GM21423 (cell line): ENCODE data around the gene SEMG1.

Source experiments
- ATAC-seq: cut with Tn5 transposase; IDR thresholded peaks from one replicate; pipeline ENCODE4 v1.9.1; 2021; ENCODE audit warnings: mild to moderate bottlenecking, moderate library complexity; ENCODE audit not compliant: unreplicated experiment

Gene SEMG1

DNA sequence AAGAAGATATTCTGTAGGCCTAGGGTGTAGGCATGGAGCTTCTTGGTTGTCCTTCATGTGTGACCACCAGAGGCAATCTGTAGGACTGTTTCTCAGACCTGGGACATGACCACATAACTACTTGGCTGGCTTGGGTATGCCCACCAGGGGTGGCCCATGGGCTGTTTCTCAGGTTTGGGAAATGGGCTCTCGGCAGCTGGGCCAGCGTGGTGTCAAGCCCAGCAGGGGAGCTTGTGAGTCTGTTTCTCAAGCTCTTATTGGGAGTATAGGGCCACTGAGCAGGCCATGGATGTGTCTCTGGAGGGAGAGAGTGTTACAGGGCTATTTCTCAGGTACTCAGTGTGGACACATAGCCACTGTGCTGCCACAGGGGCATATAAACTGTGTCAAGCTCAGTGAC, 11.8 kb downstream of the SEMG1 start:
- ATAC-seq, result no peak

DNA sequence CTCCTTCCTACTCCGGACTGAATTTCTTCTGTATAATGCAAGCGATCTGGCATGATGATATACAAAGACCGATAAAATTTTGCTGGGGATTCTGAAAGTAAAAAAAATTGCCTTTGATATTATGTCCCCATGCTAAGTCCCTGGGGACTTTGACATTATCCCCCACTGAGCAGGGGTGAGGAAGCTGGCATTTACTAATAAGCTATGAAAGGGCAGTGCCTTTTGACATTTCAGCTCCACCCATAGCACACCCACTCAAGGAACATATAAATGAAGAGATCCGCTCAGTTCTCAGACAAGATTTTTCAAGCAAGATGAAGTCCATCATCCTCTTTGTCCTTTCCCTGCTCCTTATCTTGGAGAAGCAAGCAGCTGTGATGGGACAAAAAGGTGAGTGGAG, 14.2 kb downstream of the SEMG1 start, which contains the start of gene SEMG2:
TSS of gene SEMG2 (plus strand) at position 298 of the 400 bp plus-strand sequence. CDS start at position 315, 17 bp downstream.
- no peak for ATAC-seq

DNA sequence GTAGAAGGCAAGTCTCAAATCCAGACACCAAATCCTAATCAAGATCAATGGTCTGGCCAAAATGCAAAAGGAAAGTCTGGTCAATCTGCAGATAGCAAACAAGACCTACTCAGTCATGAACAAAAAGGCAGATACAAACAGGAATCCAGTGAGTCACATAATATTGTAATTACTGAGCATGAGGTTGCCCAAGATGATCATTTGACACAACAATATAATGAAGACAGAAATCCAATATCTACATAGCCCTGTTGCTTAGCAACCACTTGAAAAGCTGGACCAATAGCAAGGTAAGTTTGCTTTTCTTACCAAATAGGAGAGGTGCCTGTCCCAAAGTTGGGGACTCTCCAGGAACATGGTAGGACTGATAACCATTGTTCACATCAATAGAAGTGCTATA, 16.3 kb downstream of the SEMG1 start:
- ATAC-seq, result no peak

DNA sequence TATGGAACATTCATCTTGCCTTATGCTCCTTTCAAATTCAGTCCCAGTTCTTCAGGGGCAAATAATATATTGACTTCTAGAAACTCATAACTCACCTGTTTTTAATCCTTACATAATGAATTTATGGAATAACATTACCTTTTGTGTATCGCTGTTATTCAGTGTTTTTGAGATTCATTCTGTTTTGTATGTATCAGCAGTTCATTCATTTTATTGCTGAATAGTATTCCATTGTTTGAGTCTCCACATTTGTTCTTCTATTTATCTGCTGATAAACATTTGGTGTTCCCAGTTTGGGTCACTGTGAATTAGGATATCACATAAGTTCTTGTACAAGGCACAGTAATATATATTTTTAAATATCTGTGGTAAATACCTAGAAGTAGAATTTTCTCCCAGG, 19.5 kb downstream of the SEMG1 start:
- ATAC-seq, result no peak

DNA sequence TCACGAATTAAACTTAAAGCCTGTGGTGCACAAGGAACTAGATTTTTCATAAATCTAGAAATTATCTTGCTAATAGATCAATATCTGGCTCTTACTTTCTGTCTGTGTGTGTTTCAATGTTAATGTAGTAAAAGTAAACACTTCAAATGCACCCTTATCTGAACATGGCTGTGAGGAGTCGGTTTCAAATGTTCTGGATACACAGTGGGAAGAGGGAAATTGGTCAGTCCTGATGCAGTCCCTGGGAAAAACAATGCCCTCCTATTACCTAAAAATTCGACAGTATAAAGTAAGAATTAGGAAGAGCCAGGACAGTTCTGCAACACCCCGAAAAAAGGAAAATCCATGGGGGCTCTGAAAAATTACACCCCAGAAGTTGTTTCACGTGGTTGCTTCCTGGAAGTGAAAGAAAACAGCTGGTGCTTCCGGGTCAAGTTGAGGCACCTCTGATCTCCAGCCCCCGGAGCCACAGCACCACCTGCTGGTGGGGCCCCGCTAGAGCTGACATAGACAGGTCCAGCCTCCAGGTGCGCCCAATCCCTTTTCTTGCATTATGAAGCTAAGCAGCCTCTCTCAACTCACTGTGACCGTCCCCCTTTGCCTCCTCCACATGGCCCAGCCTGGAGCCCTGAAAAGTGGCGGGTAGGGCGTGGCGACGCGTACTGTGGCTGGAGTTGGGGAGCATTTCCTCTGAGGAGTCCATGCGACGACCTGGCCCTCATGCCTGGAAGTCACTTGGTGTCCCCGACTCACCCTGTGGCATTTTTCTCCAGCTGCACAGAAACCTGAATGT, 22.6 kb downstream of the SEMG1 start:
- no peak for ATAC-seq

DNA sequence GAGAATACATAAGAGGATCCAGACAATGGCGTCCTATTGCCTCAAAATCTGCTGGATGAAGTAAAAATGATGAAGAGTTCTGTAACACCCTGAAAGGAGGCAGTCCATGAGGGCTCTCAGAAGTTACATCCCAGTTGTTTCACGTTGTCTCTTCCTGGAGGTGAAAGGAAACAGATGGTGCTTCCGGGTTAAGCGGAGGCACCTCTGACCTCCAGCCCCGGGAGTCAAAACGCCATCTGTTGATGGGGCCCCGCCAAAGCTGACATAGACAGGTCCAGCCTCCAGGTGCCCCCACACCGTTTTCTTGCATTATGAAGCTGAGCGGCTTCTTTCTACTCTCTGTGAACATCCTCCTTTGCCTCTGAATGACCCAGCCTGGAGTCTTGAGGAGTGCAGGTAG, 23.8 kb downstream of the SEMG1 start:
- no peak for ATAC-seq

DNA sequence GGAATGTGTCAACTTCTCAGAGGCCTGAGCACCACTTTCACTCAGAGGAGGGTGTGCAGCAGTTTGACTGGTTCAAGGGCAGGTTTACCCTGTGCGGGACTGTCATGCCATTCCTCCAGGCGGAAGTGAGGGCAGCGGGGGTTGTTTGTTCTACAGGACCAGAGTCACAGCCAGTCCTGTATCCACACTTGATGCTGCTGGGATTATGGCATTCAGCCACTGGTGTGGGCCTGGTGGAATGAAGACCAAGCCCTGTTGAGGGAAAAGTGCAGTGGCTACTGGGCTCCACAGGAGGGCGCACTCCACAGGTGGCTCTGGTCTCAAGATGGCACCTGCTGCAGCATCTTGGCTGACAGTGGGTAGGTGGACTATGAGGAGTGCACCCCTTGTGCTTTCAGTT, 29.2 kb downstream of the SEMG1 start:
- no peak for ATAC-seq

DNA sequence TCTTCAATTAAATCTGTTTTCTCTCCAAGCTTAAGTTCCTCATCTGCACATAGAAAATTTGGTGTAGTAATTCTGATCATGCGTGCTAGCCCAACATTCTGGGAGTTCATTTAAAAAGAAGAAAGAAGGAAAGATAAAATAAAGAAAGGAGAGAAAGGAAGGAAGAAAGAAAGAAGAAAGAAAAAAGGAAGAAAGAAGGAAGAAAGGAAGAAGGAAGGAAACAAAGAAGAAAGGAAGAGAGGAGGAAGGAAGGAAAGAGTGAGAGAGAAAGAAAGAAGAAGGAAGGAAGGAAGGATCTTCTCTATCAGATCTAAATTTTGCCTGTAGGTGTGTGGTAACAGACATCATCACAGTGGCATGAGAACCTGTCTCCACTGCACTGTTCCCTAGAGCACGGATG, 31.3 kb downstream of the SEMG1 start:
- ATAC-seq, result no peak

DNA sequence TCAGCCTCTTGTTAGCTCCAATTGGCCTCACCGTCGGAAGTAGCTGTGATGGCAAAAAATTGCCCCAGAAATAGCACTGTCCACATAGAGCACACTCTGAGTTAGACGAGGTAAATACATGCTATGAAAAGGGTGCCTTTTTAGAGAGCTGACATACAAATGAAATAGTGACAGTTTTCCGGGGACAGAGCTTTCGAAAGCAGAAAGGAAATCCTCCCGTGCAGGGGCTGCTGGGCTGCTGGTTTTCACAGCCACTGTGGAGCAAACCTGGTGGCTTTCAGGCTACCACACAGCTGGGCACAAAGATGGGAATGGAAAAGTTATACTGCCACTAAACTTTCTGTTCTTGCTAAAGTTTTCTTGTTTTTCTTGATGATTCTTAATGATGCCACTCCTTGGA, 39.3 kb downstream of the SEMG1 start:
- no peak for ATAC-seq

DNA sequence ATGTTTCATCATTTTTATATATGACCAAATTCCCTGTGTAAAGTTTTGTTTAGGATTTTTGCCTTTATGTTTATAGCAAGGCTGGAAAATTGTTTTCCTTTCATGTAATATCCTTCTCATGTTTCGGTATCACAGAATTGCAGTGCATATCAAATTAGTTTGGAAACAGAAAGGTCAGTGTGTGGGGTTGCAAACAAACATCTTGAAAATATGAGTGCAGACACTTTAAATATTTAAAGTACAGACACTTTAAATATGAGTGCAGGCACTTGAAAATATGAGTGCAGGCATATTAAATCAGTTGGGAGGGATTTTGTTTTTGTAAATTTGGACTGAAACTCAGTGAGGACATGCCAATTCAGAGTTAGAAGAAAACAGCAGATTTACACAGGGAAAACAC, 41.0 kb downstream of the SEMG1 start:
- no peak for ATAC-seq

DNA sequence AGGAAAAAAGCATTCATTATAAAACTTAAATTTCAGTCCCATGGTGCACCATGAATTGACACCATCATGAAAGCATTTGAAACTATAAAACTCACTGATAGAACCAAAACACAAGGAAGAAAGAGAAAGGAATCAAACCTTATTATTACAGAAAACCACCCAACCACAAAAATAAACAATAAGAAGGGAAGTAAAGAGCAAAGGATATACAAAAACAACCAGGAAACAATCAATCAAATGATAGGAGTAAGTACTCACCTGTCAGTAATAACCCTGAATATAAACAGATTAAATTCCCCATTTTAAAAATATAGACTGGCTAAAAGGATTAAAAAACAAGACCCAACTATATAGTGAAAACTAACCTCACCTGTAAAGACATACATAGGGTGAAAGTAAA, 41.8 kb downstream of the SEMG1 start:
- no peak for ATAC-seq

DNA sequence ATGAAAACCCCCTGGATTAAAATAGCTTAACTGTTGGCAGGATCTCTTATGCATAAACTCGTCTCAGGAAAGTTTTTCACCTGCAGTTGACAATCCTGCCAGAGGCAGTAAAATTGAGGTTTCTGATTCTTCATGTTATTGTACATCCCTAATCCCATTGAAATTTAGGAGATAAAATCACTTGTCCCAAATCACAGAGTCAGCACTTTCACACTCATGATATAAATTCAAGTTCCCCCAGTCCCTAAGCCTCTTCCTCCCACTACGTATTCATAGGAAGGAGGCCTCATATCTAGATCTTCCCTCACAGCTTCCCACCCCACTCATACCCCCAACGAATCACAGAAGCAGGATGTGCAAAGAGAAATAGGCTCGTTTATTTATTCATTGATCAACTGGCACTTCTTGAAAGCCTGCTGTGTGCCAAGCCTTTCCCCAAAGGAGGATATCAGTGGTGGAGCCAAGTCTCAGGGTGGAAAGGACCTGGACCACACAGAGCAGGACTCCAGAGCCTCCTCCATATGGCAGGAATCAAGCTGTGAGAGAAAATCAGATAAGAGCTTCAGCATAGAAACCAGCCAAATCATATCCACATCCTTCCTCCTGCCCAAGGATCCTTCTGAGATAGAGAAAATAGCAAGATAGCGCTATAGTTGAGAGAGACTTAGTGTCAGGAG, 45.2 kb downstream of the SEMG1 start:
- ATAC-seq, result no peak

DNA sequence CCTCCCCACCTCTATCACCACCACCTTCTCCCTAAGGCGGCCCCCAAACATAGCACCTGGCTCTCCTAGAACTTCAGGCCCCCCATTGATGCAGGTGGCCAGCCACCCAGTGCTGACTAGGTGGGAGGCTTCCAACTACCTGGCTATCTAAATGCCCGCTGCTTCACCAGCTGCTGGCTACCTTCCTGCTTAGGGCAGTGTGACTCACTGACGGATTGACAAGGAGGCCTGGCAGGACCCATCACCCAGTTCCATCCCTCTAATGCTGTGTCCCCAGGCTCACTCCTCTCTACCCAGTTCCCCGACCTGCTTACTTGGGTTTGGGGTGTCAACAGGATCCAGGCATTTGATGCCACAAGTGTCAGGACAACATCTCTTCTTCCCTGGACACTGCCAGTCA, 46.4 kb downstream of the SEMG1 start:
- ATAC-seq, result no peak

DNA sequence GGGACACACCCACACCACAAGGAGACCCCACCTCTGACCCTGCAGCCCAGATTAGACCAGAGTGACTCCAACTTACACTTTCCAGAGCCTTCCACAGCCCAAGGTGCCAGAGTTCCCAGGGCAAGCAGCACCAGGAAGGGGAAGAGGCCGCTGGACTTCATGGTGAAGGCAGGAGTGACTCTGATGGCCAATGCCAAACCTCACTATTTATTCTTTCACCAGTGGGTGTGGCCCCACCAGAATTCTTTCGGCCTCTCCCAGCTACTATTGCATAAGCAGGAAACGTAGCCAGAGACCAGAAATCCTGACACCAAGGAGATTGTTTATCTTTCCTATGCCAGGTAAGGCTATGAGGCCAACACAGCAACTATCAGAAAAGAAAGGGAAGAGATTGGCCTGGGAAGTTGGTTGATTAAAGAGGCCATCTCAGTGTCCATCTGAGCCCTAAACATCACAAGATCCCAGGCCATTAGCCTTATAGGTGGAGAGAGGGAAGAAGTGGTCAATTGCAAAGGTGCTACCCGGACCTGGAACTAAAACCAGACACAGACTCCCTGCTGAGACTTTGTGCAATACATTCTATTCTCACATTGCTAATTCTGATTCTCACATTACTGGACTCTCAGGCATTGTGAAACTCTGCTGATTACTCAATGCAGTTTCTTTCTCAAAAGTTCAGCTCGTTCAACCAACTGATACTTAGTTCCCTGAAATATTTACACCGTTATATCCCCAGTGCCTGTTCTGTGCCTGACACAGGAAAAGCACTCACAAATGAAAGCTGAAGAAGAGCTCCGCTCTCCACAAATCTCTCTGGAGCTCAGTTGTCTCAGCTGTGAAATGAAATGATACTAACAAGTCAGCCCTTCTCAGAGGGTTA, 47.8 kb downstream of the SEMG1 start, which contains the start of gene SLPI:
TSS of gene SLPI (minus strand) at position 182 of the 880 bp plus-strand sequence. CDS start at position 161, 21 bp downstream.
- no peak for ATAC-seq

DNA sequence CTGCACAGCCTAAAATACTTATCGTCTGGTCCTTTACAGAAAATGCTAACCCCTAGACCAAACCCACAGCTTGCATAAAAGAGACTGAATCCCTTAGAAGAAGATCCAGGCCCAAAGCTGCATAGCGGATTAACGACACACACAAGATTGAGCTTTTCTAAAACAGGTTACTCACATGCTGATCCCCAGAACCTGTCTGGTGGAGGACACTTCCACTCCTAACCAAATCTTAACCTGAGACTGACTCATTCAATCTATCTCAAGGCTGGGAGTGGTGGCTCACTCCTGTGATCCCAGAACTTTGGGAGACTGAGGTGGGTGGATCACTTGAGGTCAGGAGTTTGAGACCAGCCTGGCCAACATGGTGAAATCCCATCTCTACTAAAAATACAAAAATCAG, 50.3 kb downstream of the SEMG1 start:
- ATAC-seq, result no peak

DNA sequence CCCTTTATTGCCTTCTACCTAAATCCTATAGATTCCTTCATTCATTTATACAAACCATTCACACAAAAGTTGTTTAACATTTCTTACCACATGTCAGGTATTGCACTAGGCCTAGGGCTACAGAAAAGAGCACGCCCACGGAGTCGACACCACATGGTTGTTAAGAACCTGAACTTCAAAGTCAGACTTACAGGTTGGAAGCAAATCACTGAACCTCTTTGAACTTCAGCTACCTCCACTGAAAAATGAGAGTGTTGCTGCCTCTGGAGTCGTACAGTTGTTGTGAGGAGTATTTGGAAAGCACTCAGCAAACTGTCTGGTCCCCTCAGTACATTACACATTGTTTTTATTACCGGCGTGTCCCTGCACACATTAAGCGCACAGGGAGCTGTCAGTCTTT, 50.9 kb downstream of the SEMG1 start:
- no peak for ATAC-seq

DNA sequence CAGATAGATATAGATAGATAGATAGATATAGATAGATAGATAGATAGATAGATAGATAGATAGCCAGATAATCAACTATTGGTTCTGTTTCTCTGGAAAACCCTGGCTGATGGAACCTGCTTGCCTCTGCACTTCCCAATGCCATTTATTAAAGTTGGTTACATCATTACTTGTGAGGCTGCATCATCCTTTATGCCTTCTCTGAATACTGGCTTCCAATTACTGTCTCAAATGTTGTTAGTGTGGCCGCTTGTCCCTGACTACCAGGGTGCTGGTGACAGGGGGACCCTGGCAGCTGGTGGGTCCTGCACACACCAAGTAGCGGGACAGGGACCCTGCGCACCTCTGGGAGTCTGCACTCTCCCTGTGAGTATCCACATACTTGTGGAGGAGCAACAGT, 51.4 kb downstream of the SEMG1 start:
- ATAC-seq, result no peak

DNA sequence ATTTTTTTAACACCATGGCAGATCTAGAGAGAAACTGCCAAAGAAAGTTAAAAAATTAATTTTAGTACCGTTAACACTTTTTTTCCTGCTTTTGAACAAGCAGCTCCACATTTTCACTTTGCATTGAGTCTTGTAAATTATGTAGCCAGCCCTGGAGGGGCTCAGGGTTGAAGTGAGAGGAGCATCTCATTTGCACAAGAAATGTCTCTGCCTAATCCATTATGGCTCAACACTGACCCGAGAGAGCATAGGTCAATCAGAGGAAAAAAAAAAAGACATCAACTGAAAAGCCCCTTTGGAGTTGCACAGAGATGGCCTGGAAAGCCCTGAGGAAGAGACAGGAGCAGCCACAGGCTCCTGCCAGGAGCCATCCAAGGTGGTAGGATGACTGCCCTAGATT, 51.8 kb downstream of the SEMG1 start:
- no peak for ATAC-seq
